Heart left ventricle (tissue), 13 donors: Measurements from ENCODE around the gene GPR87.

ENCODE experiments used
- CTCF ChIP-seq, 12 donors: fragments of 200-600 bp; sonication (generic) in 4 of 12; IDR thresholded peaks; one replicate each; pipeline versions ENCODE4 v1.5.0 to v1.8.0; 2018 to 2022; ENCODE audit warnings: antibody characterized with exemption in 12 of 12, mild to moderate bottlenecking in 5 of 12
- POLR2A ChIP-seq, 2 donors: fragments of 450-650 bp; IDR thresholded peaks; one replicate each; pipeline ENCODE4 v1.6.1; 2017; ENCODE audit warnings: antibody characterized with exemption in 2 of 2, mild to moderate bottlenecking in 2 of 2, moderate library complexity in 2 of 2
- donor health status: ischemic (EF 13 %, LVEDD 7.1; RV severe dilation, severe dysfunction).
- donor health status: DM: no; HTN: yes; CAD: no.
- donor health status: DM: no; HTN: no; CAD: no.
- donor health status: ischemic (EF 25% LVEDD 6.9; RV normal size, moderate dysfunction).
- donor health status: ischemic (EF 25% LVEDD 5.7; RV mildly dilated, moderate dysfunction).
- donor health status: ischemic (EF 35%, LVEDD 5.7; RV mildly dilated, moderate dysfunction).
- donor health status: nonischemic (EF 11% LVEDD 7.7; RV severe dilation, severe dysfunction).
- donor health status: DM: yes; HTN: yes; CAD: no.
- donor health status: PGD.
- donor health status: ischemic (EF 29% LVEDD 5.4; RV normal size, mild dysfunction).
- donor health status: nonischemic (EF 23%, LVEDD 6.1; RV moderate dilation, normal function).

GRCh38 chr3:151282921-151283320 lies 33.7 kb downstream of the GPR87 start:
- TF ChIP-seq CTCF (IDR thresholded peaks at IDR 0.05), result peak; percentile 48 to 81 (median 68)
- no peak for TF ChIP-seq POLR2A (IDR thresholded peaks at IDR 0.05)
